ENCODE measurements around the gene OARD1.

DNA sequence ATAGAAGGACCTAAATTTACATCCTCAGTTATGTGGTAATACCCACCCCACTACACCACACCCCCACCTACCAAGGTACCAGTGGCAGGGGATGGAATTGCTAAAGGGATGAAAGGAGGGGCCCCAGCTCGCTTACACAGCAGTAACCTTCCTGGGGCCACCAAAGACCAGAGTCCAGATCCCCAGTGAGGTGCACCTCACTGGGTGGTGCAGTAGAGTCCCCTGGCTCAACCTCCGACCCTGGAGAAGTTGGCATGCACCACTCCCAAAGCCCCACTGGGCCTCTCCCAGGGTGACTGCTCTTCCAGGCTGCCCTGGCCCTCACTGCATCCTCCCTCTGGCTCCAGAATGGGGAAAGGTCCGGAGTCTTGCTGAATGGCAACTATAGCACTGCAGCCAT, 34.0 kb downstream of the OARD1 start:
- TF ChIP-seq SUZ12 (IDR thresholded peaks at IDR 0.05) (no peak), ELF4 (IDR thresholded peaks at IDR 0.05) (no peak), ZNF384 (IDR thresholded peaks at IDR 0.05) (no peak)
